Brain microvascular endothelial cell (primary cell): ENCODE results near the gene GPR135.
A peak's percentile ranks its signal among the peaks of the same experiment; 100 is the strongest.

Experiments used
- DNase-seq: peaks from one replicate; pipeline ENCODE4 v3.0.0-alpha.2; 2020
- H3K27ac ChIP-seq: fragments of 250-450 bp; sonication (Bioruptor Pico); 2 replicates; pipeline ENCODE4 v1.5.1; 2020; ENCODE audit warnings: mild to moderate bottlenecking, moderate library complexity
- H3K27me3 ChIP-seq: fragments of 250-450 bp; sonication (Bioruptor Pico); replicated peaks from 2 replicates; pipeline ENCODE4 v1.5.1; 2020; ENCODE audit warnings: mild to moderate bottlenecking
- H3K36me3 ChIP-seq: fragments of 250-450 bp; sonication (Bioruptor Pico); replicated peaks from 2 replicates; pipeline ENCODE4 v1.5.1; 2020; ENCODE audit warnings: mild to moderate bottlenecking
- H3K4me3 ChIP-seq: 2 replicates; pipeline ENCODE4 v1.5.1; 2011; ENCODE audit warnings: low read depth, mild to moderate bottlenecking, control low read depth, low read length, moderate library complexity
- CTCF ChIP-seq: IDR thresholded peaks from 2 replicates; pipeline ENCODE4 v1.5.1; 2011; ENCODE audit warnings: low read depth, mild to moderate bottlenecking, moderate library complexity, low read length, control low read depth, inconsistent platforms; ENCODE audit errors: missing control alignments
- in situ Hi-C: cut with HindIII; loops from 2 replicates; pipeline ENCODE4 v1.10.0; 2017; ENCODE audit warnings: low sequenced_read_pairs, low pct_ligation_motif_present

GPR135 gene

GRCh38 chr14:59483819-59484638 lies 18.8 kb upstream of the GPR135 start, which contains the start of the genes JKAMP and L3HYPDH:
Gene JKAMP (plus strand): TSS chr14:59484517. CDS start chr14:59484590, 73 bp downstream.
Gene L3HYPDH (minus strand): TSS chr14:59484408. CDS start chr14:59484316, 92 bp downstream.
- in situ Hi-C loops = no loop called here
- TF ChIP-seq CTCF = peak; percentile 57
- peak; percentile 94 for DNase-seq
- Histone ChIP-seq H3K36me3 (peaks cover 4% of the 10 kb centered on the region), H3K27ac (peak within 1 kb of the TSS; percentile 93), H3K4me3 (peak within 1 kb of the TSS; percentile 90), H3K27me3 (no peaks in the 10 kb centered on the region)

GRCh38 chr14:59483363-59483762 lies 18.2 kb upstream of the GPR135 start:
- in situ Hi-C loops = no loop called here
- DNase-seq = peak; percentile 57
- peak overlapping the region; percentile 90 for H3K4me3 ChIP-seq
- H3K27ac ChIP-seq = peak overlapping the region; percentile 93
- peaks cover 7% of the 10 kb centered on the region for H3K36me3 ChIP-seq
- TF ChIP-seq CTCF = no peak
- H3K27me3 ChIP-seq = no peaks in the 10 kb centered on the region

GRCh38 chr14:59482541-59483331 lies 17.6 kb upstream of the GPR135 start:
- DNase-seq = peak; percentile 90
- peak; percentile 3 for TF ChIP-seq CTCF
- in situ Hi-C loops = no loop called here
- Histone ChIP-seq H3K27ac (peak overlapping the region; percentile 93), H3K27me3 (no peaks in the 10 kb centered on the region), H3K36me3 (peaks cover 9% of the 10 kb centered on the region), H3K4me3 (peak overlapping the region; percentile 90)

- in situ Hi-C loops = no loop called here
- peaks cover 13% of the 10 kb centered on the region for H3K36me3 ChIP-seq
- no peak for TF ChIP-seq CTCF
- DNase-seq = no peak
- peak overlapping the region; percentile 90 for H3K4me3 ChIP-seq
- H3K27ac ChIP-seq = peak overlapping the region; percentile 93
- H3K27me3 ChIP-seq = no peaks in the 10 kb centered on the region
Observed at GRCh38 chr14:59481871-59482540, 16.8 kb upstream of the GPR135 start.

GRCh38 chr14:59481407-59481806 lies 16.2 kb upstream of the GPR135 start:
- peaks cover 17% of the 10 kb centered on the region for H3K36me3 ChIP-seq
- peak overlapping the region; percentile 90 for H3K4me3 ChIP-seq
- H3K27me3 ChIP-seq = no peaks in the 10 kb centered on the region
- DNase-seq = no peak
- in situ Hi-C loops = no loop called here
- H3K27ac ChIP-seq = peak overlapping the region; percentile 93
- no peak for TF ChIP-seq CTCF
